DMS79 treated with DMSO at 0.1 percent for 48 hours (cell line): ENCODE measurements around the gene TRIM4.
A peak's percentile ranks its signal among the peaks of the same experiment; 100 is the strongest.
"Not testable (repeated sequence)": the region's sequence is repeated elsewhere in the genome, so short reads cannot be mapped to it uniquely, and the experiment has no call there.

Source experiments
- DNase-seq: peaks from one replicate; lab custom pipeline; 2025; lab: John Stamatoyannopoulos, UW

The TRIM4 gene, protein sequence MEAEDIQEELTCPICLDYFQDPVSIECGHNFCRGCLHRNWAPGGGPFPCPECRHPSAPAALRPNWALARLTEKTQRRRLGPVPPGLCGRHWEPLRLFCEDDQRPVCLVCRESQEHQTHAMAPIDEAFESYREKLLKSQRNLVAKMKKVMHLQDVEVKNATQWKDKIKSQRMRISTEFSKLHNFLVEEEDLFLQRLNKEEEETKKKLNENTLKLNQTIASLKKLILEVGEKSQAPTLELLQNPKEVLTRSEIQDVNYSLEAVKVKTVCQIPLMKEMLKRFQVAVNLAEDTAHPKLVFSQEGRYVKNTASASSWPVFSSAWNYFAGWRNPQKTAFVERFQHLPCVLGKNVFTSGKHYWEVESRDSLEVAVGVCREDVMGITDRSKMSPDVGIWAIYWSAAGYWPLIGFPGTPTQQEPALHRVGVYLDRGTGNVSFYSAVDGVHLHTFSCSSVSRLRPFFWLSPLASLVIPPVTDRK

DNA sequence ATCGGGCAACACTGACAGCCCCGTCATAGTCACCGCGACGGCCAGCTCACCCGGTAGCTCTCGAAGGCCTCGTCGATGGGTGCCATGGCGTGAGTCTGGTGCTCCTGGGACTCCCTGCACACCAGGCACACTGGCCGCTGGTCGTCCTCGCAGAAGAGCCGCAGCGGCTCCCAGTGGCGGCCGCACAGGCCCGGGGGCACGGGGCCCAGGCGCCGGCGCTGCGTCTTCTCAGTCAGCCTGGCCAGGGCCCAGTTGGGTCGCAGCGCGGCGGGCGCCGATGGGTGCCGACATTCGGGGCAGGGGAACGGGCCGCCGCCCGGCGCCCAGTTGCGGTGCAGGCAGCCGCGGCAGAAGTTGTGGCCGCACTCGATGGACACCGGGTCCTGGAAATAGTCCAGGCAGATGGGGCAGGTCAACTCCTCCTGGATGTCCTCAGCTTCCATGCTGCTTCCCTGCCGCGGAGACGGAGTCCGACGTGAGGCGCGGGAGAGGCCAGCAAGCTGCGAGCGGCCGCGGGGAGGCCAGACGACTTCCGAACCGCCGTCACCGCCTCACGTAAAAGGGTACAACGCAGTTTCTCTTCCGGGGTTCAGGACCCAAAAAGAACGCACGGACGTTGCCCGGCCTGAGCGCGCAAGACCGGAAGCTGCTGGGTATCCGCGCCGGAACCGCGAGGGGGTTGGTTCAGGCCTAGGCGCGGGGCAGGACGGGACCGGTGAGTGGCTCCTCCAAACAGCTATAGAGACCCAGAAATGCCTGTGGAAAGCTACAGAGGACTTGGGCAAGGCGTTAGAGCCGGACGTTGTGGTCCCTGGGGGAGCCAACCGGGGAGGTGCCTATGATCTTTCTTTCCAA is at the start of gene TRIM4:
Gene TRIM4, minus strand, starts transcription at position 572 of the 855 bp plus-strand sequence. Its CDS starts 129 bp downstream, at position 443.
- peak; percentile 88 for DNase-seq

DNA sequence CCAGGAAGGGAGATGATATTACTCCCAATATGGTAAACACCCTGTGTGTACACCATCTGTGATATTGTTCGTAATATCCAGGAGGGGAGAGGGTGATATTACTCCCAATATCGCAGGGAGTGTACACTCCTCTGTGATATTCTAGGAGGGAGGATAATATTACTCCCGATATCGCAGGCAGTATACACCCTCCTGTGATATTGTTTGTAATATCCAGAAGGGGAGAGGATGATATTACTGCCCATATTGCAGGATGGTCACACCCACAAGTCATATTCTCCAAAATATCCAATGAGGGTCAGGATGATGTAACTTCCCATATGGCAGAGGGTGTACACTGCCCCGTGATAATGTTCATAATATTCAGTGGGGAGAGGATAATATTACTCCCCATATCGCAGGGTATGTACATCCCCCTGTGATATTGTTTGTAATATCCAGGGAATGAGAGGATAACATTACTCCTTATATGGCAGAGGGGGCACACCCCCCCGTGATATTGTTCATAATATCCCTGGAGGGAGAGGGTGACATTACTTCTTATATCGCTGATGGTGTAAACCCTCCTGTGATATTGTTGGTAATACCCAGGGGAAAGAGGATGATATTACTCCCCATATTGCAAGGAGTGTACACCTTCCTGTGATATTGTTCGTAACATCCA is 39.4 kb upstream of the TRIM4 start:
- no peak for DNase-seq

GRCh38 chr7:99955247-99955646 is 35.9 kb upstream of the TRIM4 start:
- DNase-seq = no peak

DNA sequence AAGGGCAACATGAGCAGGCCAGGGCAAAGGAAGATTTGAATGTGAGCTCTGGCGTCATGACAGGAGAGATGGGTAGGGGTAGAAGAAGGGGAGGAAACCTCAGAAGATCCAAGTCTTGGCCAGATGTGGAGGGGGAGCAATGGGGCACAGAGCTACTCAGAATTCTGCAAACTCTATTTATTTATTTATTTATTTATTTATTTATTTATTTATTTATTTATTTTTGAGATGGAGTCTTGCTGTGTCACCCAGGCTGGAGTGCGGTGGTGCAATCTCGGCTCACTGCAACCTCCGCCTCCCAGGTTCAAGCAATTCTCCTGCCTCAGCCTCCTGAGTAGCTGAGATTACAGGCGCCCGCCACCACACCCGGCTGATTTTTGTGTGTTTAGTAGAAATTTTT is 35.3 kb upstream of the TRIM4 start:
- DNase-seq = not testable (repeated sequence)

DNA sequence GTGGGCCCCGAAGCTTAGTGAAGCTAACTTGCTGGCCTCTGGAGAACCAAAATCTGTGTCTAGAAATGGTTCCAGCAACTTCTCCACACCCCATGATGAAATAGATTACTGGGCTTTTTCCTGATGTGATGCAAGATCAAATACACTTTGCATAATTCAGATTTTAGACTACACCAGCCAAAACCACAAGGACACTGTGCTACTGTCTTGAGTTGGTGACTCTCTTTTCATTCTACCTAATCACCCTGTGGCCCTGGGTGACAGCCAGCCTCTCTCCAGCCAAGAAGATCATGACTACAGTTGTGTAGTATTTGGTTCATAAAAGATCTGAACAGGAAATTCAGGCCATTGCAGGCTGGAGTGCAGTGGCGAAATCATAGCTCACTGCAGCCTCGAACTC is 34.3 kb upstream of the TRIM4 start:
- DNase-seq = no peak

- DNase-seq = not testable (repeated sequence)
Observed at GRCh38 chr7:99952649-99953048, 33.3 kb upstream of the TRIM4 start.

GRCh38 chr7:99950819-99951218 is 31.5 kb upstream of the TRIM4 start:
- not testable (repeated sequence) for DNase-seq

GRCh38 chr7:99949645-99950228 is 30.4 kb upstream of the TRIM4 start:
- no peak for DNase-seq

- no peak for DNase-seq
Observed at GRCh38 chr7:99947608-99948007, 28.3 kb upstream of the TRIM4 start.

DNA sequence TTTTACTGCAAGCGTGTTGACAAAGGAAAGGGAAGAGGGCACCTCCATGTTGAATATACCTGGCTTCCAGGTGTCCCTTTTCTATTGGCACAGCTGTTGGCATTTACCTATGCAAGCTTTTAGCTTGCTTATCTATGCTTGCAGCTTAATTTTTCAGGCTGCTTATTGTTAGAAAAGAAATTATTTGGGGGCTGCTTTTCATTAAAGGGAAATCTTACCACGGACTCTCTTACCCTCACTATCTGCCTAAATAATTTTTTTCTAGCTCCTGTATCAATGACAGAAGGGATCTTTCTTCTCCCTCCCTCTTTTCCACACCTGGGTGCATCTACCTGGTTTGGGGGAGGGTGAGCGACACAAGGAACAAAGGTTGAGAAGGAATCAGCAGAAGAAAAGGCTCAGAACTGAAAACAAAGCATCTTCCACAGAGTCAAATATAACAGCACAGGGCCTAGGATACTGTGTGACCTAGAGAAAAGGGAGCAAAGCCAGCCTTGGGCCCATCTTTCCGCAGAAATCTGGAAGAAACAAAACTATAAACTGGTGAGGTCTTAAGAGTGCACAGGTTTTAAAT is 25.3 kb upstream of the TRIM4 start:
- DNase-seq = no peak

GRCh38 chr7:99943641-99944496 is 24.5 kb upstream of the TRIM4 start:
- no peak for DNase-seq

DNA sequence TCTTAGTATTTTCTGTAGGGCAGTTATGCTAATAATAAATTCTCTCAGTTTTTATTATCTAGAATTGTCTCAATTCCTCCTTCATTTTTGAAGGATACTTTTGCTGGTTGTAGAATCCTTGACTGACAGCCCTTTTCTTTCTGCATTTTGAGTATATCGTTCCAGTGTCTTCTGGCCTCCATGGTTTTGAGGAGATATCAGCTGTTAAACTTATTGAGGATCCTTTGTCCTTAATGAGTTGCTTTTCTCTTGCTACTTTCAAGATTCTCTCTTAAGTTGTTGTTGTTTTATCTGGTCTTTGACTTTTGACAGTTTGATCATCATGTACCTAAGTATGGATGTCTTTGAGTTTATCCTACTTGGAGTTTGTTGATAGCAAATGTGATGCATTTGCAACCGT is 19.0 kb upstream of the TRIM4 start:
- no peak for DNase-seq

DNA sequence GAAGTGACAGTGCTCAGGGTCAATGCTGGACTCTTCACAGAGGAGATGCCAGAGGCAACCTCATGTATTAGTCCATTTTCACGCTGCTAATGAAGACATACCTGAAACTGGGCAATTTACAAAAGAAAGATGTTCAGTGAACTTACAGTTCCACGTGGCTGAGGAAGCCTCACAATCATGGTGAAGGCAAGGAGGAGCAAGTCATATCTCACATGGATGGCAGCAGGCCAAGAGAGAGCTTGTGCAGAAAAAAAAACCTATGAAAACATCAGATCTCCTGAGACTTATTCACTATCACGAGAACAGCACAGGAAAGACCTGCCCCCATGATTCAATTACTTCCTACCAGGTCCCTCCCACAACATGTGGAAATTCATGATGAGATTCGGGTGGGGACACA is 15.7 kb upstream of the TRIM4 start:
- DNase-seq = not testable (repeated sequence)

- no peak for DNase-seq
Observed at GRCh38 chr7:99930376-99930775, 11.0 kb upstream of the TRIM4 start.

GRCh38 chr7:99929730-99930053 is 10.4 kb upstream of the TRIM4 start:
- DNase-seq = no peak

GRCh38 chr7:99928994-99929729 is 9.8 kb upstream of the TRIM4 start, which contains the start of gene GJC3:
Gene GJC3, minus strand, starts transcription at chr7:99929620. Its CDS starts 0 bp downstream, at chr7:99929620.
- DNase-seq = peak; percentile 42

GRCh38 chr7:99928188-99928587 is 8.9 kb upstream of the TRIM4 start:
- DNase-seq = no peak

DNA sequence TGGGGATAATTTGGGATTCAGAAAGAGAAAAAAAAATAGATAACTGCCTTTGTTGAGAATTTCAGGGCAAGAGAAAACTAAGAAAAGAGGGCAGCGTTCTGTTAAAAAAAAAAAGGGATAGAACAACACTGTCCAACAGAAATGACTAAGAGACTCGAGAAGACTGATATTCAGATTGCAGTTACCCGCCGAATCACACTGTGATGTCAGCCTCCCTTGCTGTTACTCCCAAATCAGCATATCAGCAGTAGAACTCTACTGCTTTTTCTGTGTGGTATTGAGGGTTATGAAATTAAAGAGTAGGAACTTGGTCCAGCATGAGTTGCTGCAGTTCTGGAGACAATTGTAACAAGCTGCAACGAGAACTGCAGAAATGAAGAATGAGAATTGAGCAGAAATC is 8.2 kb upstream of the TRIM4 start:
- no peak for DNase-seq

DNA sequence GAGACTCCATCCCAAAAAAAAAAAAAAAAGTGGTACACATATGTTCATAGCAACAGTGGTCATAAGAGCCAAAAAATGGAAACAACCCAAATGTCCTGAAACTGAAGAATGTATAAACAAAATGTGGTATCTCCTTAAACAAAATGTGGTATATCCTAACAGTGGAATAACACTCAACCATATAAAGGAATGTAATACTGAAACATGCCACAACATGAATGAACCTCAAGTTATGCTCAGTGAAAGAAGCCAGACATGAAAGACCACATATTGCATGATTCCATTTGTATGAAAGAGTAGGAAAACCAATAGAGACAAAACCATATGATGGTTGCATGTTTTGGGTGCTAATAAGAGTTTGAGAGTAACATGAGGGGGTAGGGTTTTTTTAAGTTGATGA is 7.0 kb upstream of the TRIM4 start:
- no peak for DNase-seq

GRCh38 chr7:99923200-99923599 is 3.9 kb upstream of the TRIM4 start:
- no peak for DNase-seq
